HFFc6 (cell line): ENCODE data around the gene USP12. TPM values are rescaled to one million over a fixed set of nuclear protein-coding genes. Genes with fewer than 3 reads are reported as not detected.
A peak's percentile ranks its signal among the peaks of the same experiment; 100 is the strongest.

Experiments used
- DNase-seq: peaks from one replicate; pipeline ENCODE4 v3.0.0-alpha.2; 2018
- H3K27ac Mint-ChIP-seq: 2 replicates; pipeline ENCODE4 v1.8.0; 2020; ENCODE audit warnings: mild to moderate bottlenecking, mixed read lengths
- H3K27me3 Mint-ChIP-seq: 2 replicates; pipeline ENCODE4 v1.8.0; 2021; ENCODE audit warnings: mild to moderate bottlenecking, moderate library complexity, mixed read lengths; ENCODE audit not compliant: insufficient read depth
- H3K36me3 Mint-ChIP-seq: 2 replicates; pipeline ENCODE4 v1.8.0; 2021; ENCODE audit warnings: low read depth, mixed read lengths
- H3K4me1 Mint-ChIP-seq: 2 replicates; pipeline ENCODE4 v1.8.0; 2020; ENCODE audit warnings: low read depth, mixed read lengths
- H3K4me3 Mint-ChIP-seq: 2 replicates; pipeline ENCODE4 v1.8.0; 2020; ENCODE audit warnings: mild to moderate bottlenecking, moderate library complexity, mixed read lengths
- H3K9me3 Mint-ChIP-seq: 2 replicates; pipeline ENCODE4 v1.8.0; 2020; ENCODE audit warnings: mild to moderate bottlenecking, mixed read lengths
- CTCF ChIP-seq: fragments of 200-600 bp; sonication (generic); IDR thresholded peaks from 2 replicates; pipeline ENCODE4 v1.5.0; 2021; ENCODE audit warnings: antibody characterized with exemption, mild to moderate bottlenecking
- total RNA-seq, 6 experiments: library from RNA; stranded (reverse); fragmentation: NEBNext Ultra II Directional; extraction: Animal tissue kit (Norgen Biotek cat#: 25700); gene quantifications; 2 replicates in 1 of 6; 3 replicates in 5 of 6; pipeline ENCODE4 v1.2.3, GENCODE V29; 2021

The USP12 gene
- total RNA-seq, 6 experiments from 2014 or later, result 20.0 to 25.2 (median 22.7) TPM

- Mint-ChIP-seq H3K4me1 (peaks cover 31% of the 10 kb centered on the region), H3K27ac (peak overlapping the region; percentile 88), H3K4me3 (no peak overlapping the region; the same call in 1 of the 2 replicates), H3K27me3 (peaks cover 3% of the 10 kb centered on the region), H3K9me3 (no peaks in the 10 kb centered on the region), H3K36me3 (peaks cover 10% of the 10 kb centered on the region; the same call in 1 of the 2 replicates)
- DNase-seq, result no peak
- no peak for TF ChIP-seq CTCF
Measured at GRCh38 chr13:27054760-27055159, 116.9 kb downstream of the USP12 start.

- H3K4me1 Mint-ChIP-seq, result peaks cover 31% of the 10 kb centered on the region
- peaks cover 10% of the 10 kb centered on the region; the same call in 1 of the 2 replicates for H3K36me3 Mint-ChIP-seq
- no peak for TF ChIP-seq CTCF
- H3K4me3 Mint-ChIP-seq, result peak overlapping the region; percentile 54
- H3K9me3 Mint-ChIP-seq, result no peaks in the 10 kb centered on the region
- peak overlapping the region; percentile 88 for H3K27ac Mint-ChIP-seq
- H3K27me3 Mint-ChIP-seq, result peaks cover 3% of the 10 kb centered on the region
- peak; percentile 89 for DNase-seq
Measured at GRCh38 chr13:27053902-27054595, 117.6 kb downstream of the USP12 start.

GRCh38 chr13:27053210-27053884, 118.3 kb downstream of the USP12 start:
- DNase-seq, result no peak
- no peak for TF ChIP-seq CTCF
- peak overlapping the region; percentile 54 for H3K4me3 Mint-ChIP-seq

DNA sequence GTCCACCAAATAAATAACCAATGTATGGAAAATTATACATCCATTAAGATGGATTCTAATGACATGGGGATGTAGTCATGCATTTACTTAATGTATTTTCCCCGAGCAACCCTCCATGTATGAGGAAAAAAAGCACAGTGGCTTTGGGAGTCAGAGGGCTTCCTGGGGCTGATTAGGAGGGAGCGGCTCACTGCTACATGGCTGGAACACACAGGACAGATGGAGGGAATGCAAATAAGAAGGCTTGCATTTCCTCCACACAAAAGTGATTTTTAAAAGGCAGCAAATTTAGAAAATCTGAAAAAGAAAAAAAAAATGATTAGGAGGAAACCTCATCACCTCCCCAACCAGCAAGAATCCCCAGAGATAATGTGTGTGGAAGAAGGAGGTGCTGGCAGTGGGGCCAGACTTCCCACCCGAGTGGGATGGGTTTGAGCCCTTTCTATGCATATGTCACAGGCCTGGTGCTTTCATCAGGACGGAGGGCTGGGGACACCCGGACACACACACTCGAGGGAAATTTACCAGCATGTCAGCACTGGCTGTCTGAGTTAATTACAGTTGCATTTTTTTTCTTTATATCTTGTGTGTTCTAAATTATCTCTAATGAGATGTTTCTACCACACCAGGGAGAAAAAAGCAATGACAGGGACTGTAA, 118.9 kb downstream of the USP12 start:
- TF ChIP-seq CTCF, result no peak

More at GRCh38 chr13:27053210-27053884, 118.3 kb downstream of the USP12 start:
- peaks cover 10% of the 10 kb centered on the region; the same call in 1 of the 2 replicates for H3K36me3 Mint-ChIP-seq
- no peaks in the 10 kb centered on the region for H3K9me3 Mint-ChIP-seq
- H3K27ac Mint-ChIP-seq, result peak overlapping the region; percentile 88
- peaks cover 3% of the 10 kb centered on the region for H3K27me3 Mint-ChIP-seq
- peaks cover 31% of the 10 kb centered on the region for H3K4me1 Mint-ChIP-seq

DNA sequence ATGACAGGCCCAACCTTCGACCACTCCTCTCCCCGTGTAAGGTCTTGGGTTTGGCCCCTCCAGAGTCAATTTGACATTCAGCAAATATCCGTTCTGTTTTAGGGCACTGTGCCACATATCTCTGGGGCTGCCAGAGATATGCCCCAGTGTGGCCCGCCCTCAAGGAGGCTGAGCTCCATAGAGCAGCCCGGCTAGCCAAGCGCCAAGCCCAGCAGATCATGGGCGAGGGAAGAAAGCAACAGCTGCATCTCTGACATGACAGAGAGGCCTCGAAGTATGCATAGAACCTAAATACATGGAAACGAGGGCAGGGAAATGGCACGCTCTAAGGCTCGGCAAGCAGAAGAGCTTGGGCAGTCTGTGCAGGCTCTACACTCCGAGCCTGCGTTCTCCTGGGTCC, 124.5 kb downstream of the USP12 start:
- Mint-ChIP-seq H3K4me1 (peaks cover 34% of the 10 kb centered on the region), H3K27me3 (no peaks in the 10 kb centered on the region), H3K9me3 (no peaks in the 10 kb centered on the region), H3K4me3 (no peak overlapping the region), H3K36me3 (peaks cover 10% of the 10 kb centered on the region; the same call in 1 of the 2 replicates), H3K27ac (no peak overlapping the region)
- DNase-seq, result no peak
- TF ChIP-seq CTCF, result no peak

More for the DNA sequence above, 118.9 kb downstream of the USP12 start:
- DNase-seq, result no peak
- Mint-ChIP-seq H3K4me1 (peaks cover 31% of the 10 kb centered on the region), H3K27ac (no peak overlapping the region; the same call in 1 of the 2 replicates), H3K27me3 (peaks cover 3% of the 10 kb centered on the region), H3K9me3 (no peaks in the 10 kb centered on the region), H3K36me3 (peaks cover 10% of the 10 kb centered on the region; the same call in 1 of the 2 replicates), H3K4me3 (no peak overlapping the region)
